Activated CD4-positive, CD25-positive, alpha-beta regulatory T cell treated with anti-CD3 and anti-CD28 coated beads, Interleukin-2, amount 50 U/mL, for 24 hours (primary cell): ENCODE results near the gene MEGF10.

ENCODE experiments used
- ATAC-seq, 2 donors: fragments of 150-1000 bp; cut with Tn5 transposase; one replicate each; pipeline ENCODE4 v1.10.0; 2021; ENCODE audit warnings: mild to moderate bottlenecking in 1 of 2, moderate library complexity in 1 of 2

MEGF10 gene

DNA sequence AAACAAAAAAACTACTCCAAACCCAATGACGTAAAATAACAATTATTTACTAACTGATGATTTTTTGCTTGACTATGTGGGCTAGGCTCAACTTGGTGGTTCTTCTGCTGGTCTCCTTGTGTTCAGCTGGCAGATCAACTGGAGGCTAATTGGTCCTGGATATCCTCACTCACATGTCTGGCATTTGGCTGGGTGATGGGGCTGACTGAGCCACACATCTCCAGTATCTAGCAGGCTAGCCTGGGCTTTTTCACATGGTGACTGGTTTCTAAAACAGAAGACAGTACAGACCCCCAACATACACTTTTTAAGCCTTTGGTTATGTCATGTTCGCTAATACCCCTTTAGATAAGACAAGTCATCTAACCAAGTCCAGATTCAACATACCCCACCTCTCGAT is 122.1 kb downstream of the MEGF10 start:
- no peak for ATAC-seq

DNA sequence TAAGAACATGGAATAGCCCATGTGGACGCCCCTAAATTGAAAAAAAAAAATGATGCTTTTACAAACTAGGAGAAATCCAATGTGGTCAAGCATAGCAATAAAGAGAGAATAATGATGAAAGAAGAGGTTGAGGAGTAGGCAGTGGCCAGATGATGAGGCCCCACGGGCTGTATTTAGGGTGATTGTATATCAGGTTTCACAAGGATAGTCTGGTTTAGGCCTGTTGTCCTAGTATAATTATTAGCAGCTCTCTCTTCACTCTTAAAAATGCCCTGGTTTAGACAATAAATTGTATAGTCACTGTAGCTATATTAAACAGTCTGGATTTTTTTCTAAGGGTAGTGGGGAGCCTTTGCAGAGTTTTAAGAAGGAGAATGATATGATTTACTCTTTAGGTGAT is 124.4 kb downstream of the MEGF10 start:
- ATAC-seq, result no peak

DNA sequence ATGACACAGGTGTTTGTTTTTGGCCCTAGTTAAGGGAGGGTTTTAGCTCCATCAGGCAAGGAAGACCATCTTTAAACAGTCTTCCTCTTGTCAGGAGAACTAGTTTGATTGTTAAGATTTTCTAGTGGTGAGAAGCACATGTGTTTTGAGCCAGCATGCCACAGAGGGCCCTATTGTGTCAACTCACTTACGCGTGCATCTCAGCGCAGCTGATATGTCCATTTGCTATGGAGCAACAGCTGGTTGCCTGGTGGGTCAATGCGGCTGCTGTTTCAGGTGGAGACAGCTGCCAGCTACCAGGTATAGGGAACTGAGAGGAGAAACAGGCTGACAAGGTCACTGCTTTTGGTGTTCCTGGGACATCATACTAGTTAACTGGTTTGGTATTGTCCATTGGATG is 126.3 kb downstream of the MEGF10 start:
- ATAC-seq, result no peak

DNA sequence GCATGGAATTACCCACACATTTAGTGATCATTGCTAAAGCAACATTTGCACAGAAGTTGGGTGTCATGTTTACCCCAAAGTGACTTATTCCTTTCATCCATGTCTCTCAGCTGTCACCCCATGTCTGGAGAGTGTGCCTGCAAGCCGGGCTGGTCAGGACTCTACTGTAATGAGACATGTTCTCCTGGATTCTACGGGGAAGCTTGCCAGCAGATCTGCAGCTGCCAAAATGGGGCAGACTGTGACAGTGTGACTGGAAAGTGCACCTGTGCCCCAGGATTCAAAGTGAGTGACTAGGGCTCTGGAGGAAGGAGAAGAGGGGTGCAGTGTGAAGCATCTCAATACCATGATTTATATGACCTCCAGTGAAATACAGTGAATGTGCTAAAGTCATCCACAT is 126.9 kb downstream of the MEGF10 start:
- no peak for ATAC-seq

DNA sequence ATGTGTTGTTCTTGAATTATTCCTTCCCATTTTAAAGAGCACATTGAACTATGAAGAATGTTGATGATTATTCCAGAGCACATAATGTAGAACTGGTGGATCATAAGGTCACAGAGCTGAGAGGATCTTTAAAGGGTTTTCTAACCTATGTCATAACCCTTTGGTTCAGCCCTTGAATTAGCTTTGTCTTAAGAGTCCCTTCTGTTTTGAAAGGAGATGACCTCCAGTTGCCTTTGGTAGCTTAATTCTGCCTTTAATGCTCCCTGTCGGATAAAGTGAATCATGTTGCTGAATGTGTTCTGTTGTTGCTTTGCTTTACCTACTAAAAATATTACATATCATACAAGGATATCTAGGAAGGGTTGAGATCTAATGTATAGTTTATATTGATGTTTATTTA is 127.8 kb downstream of the MEGF10 start:
- no peak for ATAC-seq

DNA sequence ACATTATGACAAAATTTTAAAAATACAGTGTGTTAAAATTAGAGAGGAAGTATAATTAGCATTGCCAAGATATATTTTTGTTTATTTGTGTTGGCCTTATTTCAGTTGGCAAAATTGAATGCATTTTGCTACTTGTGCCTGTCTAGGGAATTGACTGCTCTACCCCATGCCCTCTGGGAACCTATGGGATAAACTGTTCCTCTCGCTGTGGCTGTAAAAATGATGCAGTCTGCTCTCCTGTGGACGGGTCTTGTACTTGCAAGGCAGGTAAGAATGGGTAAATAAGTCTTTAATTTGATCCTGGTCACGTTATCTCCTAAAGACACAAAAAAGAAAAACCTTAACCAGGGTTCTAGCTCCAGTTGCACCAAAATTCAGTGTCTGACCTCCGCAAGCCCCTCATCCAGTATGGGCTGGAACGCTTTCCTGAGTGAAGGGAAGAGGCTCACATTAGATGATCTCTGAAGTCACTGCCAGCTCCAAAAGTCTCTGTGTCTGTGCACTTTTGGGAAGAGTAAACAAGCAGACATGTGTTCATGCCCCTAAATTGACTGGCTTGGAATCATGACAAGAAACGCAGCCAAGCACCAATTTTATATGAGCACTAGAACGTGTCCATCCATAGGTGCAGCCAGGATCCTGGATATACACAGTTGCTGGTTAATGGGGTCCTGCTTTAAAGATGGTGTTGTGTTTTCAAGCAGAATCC is 128.5 kb downstream of the MEGF10 start:
- ATAC-seq, result no peak

DNA sequence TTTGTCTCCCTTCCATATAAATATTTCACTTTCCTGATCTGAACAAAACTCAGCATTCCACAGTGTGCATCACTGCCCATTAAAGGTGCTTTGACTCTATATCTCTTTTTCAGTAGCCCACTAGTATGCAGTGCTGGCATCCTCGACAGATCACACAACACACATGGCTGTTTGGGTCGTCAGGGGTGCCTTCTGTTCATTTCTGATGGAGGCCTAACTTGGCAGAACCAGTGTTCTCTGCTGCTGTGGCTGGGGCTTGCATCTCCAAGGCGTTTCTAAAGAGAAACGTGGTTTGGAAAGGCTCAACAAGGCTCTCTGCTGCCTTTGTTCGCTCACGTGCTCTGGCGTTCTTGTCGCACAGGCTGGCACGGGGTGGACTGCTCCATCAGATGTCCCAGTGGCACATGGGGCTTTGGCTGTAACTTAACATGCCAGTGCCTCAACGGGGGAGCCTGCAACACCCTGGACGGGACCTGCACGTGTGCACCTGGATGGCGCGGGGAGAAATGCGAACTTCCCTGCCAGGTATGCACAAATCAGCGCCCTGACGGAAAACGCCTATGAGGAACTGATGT is 129.2 kb downstream of the MEGF10 start:
- ATAC-seq, result no peak

DNA sequence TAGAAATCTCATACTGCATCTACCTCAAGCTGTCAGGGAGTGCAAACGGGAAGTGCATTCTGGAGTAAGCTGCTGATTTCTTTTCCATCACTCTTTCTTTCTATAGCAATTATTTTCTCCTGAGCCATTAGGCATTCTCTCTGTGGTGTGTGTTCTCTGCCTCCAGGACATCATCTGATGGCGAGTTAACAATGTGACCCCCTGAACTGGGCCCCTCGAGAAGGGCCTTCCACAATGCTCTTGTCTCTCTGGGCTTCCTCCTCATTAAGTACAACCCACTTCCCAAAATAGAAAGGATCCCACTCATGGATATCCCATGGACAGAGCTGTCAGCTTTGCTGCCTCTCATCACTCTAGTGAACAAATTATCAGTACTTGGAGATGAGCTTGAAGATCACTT is 130.2 kb downstream of the MEGF10 start:
- ATAC-seq, result no peak

DNA sequence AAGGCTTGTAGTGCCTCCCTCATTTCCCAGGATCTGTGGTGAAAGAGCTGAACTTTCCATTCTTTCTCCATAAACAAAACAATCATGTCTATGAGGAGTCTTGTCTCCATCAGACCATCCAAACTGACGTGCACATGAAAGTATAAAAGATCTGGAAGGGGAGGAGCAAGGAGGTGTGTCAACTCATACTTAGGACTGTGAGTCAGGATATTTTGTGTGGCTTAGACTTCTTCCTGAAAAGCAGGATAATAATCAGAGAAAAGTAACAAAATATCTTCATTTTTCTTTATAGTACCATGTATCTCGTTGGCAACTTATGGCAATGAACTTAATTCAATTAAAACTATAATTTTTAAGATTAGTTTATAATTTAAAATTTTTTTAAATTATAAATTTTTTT is 130.9 kb downstream of the MEGF10 start:
- no peak for ATAC-seq

DNA sequence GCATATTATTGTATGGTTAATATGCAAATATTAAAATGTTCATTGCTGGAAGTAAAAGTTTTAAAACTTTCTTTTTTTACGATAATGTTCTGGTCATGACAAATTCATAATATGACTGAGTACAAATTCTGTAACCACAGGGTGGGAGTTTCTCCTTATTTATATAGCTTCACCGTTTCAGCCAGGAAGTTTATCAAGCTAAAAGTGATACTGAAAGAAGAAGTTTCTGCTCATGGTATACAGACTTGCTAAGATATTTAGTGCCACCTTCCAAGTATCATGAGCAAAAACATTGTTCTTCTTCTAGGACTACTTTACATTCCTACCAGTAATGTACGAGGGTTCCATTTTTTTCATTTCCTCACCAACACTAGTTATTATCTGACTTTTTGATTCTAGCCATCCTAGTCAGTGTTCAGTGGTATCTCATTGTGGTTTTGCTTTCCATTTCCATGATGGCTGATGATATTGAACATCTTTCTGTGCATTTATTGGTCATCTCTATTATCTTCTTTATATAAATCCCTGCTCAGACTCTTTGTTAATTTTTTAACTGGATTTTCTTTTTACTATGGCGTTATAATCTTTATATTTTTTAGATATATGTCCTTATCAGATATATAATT is 132.7 kb downstream of the MEGF10 start:
- ATAC-seq, result no peak

DNA sequence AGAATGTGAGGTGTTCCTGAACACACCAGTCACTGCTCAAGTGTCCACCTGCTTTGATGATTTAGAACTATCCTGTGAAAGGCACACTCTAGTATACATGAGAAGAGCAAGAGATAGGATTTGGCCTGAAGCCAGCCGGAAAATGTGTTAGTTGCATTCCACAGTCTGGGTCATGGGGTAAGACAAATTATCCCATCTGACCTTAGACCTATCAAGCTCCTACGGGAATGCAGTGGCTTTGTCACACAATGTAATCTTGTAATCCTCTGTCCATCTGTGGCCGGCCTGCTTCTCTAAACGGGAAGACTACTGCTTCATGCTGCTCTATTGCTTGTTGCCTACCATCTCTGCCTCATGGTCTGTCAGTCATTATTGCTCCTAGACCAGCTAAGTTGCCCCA is 134.4 kb downstream of the MEGF10 start:
- no peak for ATAC-seq

DNA sequence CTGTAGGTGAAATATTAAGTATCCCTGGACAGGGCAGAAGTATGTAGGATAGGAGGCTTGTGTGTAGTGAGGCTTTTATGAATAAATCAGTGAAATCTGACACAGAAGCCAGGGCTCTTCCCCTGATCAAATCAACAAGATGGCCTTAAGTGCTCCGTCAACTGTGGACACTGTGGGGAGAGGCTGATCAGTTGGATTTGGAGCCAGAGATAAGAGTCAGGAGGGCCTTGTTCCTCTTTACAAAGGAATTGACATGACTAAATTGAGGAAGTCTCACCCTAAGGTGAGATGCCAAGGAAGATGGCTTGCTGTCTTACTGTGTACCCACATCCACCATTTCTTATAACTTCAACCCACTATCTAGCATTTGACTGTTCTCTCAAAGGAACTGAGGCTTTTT is 135.3 kb downstream of the MEGF10 start:
- no peak for ATAC-seq

DNA sequence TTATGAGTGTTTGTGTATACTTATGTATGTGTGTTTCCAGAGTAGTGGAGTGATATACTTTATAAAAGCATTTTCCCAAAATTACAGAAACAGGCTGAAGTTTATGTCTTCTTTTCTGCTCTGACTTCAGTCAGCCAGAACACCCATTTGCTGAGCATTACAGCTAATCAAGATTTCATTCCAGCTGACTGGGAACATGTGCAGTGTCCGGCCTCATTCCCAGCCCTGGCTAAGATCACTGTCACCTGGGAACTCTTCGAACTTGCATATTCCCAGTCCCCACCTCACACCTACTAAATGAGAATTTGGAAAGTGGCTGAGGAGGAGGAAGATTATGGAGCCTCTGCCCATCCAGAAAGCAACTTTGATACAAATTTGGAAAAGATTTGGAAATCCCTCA is 136.1 kb downstream of the MEGF10 start:
- no peak for ATAC-seq

DNA sequence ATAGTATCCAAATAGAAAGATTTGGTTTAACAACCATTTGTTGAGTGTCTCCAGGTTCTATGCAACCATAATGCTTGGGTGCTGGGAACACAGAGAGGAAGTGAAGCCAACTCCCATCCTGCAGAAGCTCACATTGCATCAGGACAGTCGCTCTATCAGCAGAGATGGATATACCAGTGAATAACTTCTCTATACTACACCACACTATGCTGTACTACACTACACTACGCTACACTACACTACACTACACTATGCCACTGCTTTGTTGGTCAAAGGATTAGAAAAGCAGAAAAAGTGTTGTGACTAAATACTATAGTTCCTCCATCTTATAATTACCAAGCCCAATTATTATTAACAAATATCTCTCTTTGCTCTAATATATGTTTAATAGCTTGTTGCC is 137.7 kb downstream of the MEGF10 start:
- ATAC-seq, result no peak

DNA sequence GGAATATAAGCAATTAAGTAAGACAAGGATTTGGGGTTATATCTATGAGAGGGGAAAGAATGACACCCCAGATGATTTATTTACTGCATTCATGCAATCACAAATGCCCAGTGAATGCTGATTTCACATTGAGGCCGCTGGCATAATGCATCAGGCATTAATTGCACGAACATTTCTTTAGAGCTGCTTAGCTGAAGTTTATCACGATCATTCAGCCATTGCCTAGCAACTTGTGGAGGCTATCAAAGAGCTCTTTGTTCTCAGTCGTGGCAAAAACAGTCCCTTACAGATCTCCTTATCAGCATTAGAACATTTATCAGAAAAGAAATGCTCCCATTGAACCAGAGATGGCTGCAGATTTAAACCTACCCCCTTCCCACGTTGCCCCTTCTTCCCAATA is 138.2 kb downstream of the MEGF10 start:
- ATAC-seq, result no peak

DNA sequence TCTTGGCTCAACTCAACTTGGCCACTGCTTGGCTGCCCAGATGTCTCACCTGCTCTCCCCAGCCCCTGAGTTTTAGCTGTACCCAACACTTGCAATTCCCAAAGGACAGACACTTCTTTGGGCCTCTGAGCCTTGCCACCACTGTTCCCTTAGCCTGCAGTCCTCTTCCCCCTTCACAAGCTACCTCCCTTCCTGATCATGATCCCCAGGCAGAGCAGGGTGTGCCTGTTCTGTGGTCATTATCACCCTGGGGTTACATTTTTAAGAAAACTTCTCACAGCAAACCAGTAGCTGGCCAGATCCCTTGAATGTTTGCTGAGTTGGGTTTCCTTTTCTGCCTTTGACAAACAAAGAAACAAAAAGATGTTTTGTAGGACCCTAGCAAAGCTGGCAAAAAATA is 139.3 kb downstream of the MEGF10 start:
- no peak for ATAC-seq

DNA sequence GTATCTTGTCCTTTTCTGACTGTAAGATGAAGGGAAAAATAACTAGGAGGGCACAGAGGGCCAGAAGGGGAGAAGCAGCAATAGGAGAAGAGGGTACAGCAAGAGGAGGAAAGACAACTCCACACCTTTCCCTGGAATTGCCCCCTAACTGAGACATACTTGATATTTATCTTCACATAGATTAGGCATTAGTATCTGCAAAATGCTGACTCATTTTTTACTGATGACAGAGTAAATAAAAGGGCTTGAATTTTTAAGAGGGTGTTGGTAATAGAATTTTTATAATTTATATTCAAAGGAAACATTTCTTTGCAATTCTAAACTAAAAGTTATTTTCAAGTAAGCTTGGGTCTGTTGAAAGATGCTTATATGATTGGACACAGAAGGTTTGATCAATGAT is 140.0 kb downstream of the MEGF10 start:
- ATAC-seq, result no peak

DNA sequence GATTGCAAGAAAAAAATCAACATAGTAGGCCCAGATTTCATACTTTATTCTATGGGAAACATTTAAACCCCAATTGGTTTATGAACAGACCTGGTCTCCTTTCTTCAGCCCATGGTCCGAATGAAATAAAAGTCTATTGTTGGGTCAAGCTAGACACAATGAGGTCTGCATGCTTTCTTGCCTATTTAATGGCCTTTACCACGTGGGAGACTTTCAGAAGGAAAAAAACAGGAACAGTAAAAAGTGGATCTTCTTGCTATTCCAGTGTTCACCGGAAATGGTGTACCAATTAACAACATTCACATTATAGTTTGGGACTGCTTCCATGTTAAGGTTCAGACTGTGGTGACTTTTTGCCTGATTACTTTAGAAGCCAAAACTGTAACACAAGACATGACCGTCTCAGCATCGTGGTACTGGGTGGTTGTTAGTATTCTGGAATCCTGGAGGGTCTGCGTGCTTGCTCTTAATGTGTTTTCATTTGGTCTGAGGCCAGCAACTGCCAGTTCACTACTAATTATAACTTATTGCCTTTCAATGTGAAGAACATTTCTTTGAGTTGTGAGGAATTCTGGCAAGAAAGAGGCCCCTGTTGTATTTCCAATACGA is 141.5 kb downstream of the MEGF10 start:
- no peak for ATAC-seq

DNA sequence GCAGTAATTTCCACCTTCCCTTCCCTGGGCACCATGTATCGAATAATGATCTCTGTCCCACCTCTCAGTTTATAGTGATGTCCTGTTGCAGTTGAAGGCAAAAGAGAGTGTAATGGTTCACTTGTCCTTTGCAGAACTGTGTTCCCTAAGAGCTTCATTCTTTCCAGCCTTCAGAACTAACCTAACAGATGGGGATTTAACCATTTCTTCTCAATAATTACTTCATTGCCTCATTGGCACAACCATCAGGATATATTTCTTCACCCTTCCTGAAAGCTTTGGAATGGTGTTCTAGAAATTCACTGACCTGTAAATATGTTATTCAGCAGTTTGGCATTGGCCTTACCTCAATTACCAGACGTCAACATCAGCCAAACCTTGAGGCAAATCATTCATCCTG is 142.9 kb downstream of the MEGF10 start:
- ATAC-seq, result no peak

DNA sequence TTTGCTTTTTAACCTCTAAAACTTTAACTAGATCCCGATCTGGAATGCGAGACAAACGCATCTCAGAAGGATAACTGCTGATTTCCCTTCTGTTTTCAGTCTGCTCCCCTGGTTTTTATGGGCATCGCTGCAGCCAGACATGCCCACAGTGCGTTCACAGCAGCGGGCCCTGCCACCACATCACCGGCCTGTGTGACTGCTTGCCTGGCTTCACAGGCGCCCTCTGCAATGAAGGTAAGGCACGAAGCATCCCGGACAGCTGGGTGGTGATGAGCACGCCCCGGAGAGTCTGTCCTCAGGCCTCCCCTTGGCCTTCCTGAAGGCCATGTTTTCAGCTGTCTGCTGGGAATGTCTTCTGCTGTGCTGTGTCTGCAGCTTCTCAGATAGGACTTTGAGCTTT is 144.0 kb downstream of the MEGF10 start:
- no peak for ATAC-seq

DNA sequence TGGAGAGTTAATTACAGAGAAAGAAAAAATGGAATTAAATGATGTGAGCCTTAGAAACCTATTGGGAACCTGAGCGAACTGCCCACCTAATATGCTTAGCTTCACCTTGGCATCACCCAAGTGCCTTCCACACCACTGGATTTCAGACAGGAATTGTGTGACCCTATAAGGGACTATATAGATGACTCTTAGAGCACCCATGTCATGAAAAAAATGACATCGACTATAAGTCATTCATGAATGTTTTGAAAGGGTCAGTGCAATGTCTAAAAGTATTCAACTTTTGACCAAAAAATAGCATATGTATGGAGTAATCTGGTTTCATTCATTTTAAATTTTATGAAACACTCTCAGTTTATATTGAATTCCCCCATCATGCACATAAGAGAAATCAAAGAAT is 145.2 kb downstream of the MEGF10 start:
- no peak for ATAC-seq

DNA sequence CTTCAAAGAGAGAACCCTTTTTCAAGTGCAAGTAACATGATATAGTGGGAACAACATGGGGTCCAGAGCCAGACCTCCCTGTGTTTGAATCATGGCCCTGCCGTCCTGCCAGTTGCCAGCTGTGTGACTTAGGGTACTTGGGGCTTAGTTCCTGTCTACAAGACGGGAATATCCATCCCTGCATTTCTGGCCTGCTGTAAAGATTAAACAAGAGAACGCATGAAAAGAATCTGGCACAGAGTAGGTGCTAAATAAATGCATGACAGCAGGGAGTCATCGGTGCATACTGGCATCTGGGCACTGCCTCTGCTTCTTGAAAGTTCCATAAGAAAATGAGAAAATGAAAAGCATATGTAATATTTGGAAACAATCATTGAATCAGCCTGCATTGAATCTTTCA is 149.0 kb downstream of the MEGF10 start:
- ATAC-seq, result no peak

DNA sequence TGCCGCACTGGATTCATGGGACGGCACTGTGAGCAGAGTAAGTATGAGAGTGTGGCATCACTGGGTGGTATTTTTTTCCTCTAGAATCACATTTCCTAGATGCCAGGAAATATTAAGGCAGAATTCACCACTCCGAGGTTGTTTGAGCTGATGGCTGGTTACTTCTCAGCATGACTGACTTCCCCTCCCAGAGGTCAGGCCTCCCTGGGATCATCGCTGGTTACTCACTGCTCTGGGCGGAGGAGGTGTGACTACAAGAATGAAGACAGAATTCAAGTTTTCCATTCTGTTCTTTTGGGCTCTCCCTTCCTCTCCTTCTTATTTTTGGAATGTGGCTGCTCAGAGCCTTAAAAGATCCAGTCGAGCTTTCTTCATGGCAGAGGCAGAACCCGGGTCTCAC is 150.2 kb downstream of the MEGF10 start:
- ATAC-seq, result no peak

DNA sequence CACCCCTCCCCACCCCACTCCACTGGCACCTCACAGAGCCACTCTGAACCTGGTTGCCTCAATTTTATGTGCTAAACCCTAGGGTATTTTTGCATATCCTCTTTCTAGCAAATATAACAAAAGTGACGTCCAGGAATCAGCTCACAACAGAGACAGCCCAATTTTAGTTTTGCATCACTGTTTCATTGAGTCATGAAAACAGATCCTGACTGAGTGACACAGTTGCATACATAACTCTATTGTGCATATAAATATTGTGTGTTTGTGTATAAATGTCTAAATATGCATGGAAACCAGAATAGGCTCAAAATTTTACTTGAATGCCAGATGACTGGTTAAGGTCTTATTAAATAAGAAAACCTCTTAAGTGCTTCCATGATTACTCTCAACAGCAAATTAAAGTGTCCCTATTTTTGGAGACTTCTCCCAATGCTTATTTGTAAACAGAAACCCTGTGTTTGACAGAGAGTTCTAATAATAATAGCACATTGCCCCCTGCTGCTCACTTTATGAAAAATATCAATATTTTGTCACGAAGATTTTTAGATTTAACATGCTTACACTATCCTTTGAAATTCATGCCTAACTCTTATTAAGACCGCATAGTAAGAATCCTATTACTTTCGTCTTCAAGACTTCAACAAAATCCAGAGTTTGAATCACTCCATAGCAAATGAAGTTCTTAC is 151.3 kb downstream of the MEGF10 start:
- ATAC-seq, result no peak
